ENCODE data around the gene RGL3.

GRCh38 chr19:11423164-11423790 lies 4.2 kb upstream of the RGL3 start:
- TF ChIP-seq, protein P1, sequence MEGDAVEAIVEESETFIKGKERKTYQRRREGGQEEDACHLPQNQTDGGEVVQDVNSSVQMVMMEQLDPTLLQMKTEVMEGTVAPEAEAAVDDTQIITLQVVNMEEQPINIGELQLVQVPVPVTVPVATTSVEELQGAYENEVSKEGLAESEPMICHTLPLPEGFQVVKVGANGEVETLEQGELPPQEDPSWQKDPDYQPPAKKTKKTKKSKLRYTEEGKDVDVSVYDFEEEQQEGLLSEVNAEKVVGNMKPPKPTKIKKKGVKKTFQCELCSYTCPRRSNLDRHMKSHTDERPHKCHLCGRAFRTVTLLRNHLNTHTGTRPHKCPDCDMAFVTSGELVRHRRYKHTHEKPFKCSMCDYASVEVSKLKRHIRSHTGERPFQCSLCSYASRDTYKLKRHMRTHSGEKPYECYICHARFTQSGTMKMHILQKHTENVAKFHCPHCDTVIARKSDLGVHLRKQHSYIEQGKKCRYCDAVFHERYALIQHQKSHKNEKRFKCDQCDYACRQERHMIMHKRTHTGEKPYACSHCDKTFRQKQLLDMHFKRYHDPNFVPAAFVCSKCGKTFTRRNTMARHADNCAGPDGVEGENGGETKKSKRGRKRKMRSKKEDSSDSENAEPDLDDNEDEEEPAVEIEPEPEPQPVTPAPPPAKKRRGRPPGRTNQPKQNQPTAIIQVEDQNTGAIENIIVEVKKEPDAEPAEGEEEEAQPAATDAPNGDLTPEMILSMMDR (conservative IDR thresholded peaks at IDR 0.05) = no peak
- TF ChIP-seq EZH2 (IDR thresholded peaks at IDR 0.05; ENCODE audit: low read depth) = no peak

Data from PC-9 (cell line).